ENCODE measurements around the gene PROM2.

DNA sequence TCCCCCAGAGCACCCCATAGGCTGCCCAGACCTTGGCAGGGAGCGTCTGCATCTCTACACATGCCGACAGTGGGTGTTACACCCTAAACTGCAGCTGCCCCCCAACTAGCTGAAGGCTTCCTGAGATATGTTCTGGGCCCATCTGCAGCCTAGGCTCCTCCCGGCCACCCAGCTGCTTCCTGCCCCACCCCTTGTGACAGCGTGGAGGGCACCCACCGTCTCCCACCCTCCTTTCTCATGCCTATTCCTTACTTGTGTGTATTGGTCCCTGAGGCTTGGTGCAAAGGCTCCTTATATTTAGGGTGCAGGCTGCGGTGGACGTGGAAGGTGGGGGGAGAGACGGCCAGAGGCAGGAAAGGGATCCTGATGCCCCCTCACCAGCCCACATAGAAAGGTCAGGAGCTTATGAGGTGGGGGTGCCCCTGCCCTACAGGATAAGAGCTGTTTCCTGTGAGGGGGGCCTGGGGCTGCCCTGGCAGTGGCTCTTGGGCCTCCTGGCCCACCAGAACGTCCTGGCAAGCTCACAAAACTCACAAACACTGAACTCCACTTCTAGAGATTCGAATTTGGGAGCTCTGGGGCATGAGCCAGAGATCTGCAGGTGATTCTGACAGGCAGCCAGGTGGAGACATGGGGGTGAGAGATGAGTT lies 7.3 kb upstream of the PROM2 start:
- TF ChIP-seq, protein P1, sequence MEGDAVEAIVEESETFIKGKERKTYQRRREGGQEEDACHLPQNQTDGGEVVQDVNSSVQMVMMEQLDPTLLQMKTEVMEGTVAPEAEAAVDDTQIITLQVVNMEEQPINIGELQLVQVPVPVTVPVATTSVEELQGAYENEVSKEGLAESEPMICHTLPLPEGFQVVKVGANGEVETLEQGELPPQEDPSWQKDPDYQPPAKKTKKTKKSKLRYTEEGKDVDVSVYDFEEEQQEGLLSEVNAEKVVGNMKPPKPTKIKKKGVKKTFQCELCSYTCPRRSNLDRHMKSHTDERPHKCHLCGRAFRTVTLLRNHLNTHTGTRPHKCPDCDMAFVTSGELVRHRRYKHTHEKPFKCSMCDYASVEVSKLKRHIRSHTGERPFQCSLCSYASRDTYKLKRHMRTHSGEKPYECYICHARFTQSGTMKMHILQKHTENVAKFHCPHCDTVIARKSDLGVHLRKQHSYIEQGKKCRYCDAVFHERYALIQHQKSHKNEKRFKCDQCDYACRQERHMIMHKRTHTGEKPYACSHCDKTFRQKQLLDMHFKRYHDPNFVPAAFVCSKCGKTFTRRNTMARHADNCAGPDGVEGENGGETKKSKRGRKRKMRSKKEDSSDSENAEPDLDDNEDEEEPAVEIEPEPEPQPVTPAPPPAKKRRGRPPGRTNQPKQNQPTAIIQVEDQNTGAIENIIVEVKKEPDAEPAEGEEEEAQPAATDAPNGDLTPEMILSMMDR (IDR thresholded peaks at IDR 0.05): no peak
- TF ChIP-seq POLR2A (IDR thresholded peaks at IDR 0.05): no peak
